HG03175 (cell line): ENCODE data around the gene LUZP2.

ENCODE experiments used
- ATAC-seq: cut with Tn5 transposase; IDR thresholded peaks from one replicate; pipeline ENCODE4 v1.9.1; 2021; ENCODE audit warnings: mild to moderate bottlenecking, moderate library complexity; ENCODE audit not compliant: unreplicated experiment

LUZP2 gene

GRCh38 chr11:24560324-24560723, 63.5 kb downstream of the LUZP2 start:
- no peak for ATAC-seq

- ATAC-seq: no peak
These were observed 70.5 kb downstream of the LUZP2 start for GRCh38 chr11:24567380-24567779.

GRCh38 chr11:24572376-24572775, 75.5 kb downstream of the LUZP2 start:
- ATAC-seq: no peak

GRCh38 chr11:24574461-24574860, 77.6 kb downstream of the LUZP2 start:
- ATAC-seq: no peak

DNA sequence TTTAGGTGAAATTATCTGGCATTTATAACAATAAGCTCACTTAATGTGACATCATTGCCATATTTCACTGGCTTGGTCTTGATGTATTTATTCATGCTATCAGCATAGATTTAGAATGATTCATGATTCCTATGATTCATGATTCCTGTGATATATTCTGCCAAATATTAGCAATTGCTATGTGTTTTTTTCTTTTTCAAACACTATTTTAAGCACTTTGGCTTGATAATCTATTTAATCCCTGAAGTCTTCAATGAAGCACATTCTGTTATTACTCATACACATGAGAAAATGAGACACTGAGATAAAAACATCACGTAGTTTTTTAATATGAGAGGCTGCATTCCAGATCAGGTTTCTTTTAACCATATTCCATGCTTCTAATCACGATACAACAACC, 78.5 kb downstream of the LUZP2 start:
- ATAC-seq: no peak

DNA sequence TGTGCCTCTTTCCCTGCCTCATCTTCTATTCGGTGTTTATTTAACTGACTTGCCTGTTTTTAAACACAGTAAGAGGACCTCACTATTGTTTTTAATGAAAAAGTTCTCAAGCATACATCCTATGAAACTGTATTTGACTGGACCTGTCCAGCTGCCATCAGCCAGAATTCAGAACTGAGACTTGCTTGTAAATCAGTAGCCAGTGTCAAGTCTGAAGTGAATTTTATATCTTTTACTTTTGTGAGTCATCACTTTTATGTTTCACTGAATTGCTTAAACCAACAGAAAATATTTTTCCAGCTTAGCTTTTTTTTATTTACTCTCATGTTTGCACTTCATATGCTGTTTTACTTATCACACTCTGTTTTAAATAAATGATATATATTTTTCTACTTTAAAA, 88.3 kb downstream of the LUZP2 start:
- ATAC-seq: no peak

DNA sequence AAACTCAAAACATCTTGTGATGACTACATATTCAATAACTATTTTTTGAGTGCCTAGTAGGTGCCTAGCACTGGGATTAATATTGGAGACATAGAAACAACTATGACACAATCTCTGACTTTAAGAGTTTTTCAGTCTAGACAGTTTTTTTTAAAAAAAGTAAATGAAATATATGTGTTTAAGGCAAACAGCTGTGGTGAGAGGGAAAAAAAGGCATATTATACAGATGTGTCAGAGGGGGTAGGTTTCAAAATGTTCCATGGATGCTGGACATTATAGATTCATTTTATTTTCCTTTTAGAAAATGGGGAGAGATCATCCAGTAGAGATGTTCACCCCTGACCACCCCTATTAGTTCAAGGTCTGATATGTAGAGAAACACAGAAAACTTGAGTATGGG, 90.8 kb downstream of the LUZP2 start:
- ATAC-seq: no peak

DNA sequence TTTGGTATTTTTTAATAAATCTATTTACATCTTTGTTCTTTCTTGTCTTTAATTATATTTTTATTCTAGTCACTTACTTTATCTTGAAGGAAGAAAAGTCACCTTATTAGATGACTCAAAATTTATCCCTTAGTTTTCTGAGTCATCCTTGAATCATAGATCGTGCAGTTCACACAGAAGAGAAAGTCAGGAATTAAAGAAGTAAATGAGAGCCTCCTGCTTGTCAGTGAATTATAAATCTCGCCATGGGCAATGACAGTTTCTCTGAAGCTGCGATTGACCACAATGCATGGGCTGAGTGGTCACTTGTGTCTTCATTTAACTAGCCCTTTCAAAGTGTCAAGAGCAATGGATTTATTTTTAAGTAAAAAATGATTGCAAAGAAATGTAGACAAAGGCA, 91.2 kb downstream of the LUZP2 start:
- no peak for ATAC-seq

DNA sequence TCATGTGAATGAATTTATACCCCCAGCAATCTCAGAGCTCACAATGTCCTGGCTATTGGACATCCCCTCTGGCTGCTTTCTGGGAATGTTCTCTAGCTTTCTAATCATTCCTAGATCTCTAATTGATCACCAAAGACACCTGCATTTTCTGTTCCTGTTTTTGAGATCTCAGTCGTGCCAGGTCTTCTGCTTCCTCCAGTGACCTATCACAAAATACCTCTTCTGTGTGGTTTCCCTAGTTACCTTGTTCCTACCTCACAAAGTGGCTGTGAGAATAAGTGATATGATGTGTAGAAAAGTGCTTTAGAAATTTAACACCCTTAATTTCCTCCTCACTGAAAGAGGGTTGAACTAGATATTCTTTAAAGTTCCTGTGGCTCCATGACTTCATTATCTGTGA, 92.2 kb downstream of the LUZP2 start:
- ATAC-seq: no peak

- ATAC-seq: no peak
These were observed 94.4 kb downstream of the LUZP2 start for GRCh38 chr11:24591283-24591682.

DNA sequence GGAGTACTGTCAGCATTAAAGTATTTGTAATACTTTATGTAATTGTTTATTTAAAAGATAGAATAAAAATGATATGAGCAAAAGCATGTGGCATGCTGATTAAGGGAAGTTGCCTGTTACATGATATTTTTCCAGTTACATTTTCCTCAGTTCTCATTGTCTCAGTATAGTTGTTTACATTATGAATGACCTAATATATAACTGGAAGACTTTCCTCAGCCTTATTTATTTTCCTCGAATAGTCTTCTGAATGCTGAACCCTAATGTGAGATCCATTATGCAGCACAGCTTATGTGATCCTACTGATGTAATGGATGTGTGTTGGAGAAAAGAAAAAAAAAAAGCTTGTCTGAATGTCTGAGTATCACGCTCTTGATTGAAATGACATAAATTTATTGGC, 95.5 kb downstream of the LUZP2 start:
- ATAC-seq: no peak

DNA sequence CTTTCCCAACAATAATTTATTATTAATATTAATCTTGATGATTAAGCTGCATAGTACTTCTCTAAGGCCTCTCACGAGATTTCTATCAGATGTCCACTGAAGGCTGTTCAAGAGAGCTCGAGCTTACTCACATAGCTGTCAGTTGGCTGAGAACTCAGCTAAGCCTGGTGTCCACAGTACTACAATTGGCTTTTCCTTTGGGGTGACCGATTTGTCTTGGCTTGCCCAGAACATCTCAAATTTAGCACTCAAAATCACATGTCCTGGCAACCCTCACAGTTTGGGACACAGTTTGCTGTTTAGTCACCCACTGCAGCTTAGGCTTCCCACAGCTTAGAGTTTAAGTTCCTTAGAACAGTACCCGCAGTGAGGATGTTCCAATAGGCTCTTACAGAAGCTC, 96.5 kb downstream of the LUZP2 start:
- no peak for ATAC-seq

DNA sequence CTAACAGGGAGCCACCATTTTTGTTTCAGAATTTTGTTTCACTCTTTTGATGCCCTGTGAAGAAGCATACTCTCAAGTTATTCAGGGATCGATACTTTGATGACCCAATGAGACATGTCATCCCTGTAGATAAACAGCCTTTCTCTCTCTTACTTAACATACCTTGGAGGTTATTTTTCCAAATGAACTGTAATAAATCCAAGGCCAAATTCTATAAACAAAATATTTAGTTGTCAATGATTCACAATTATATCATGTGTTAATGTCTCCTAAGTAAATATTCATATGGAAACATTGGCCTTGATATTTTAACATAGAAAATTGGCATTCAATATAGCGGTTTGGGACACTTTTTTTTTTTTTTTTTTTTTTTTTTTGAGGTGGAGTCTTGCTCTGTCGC, 97.5 kb downstream of the LUZP2 start:
- no peak for ATAC-seq

GRCh38 chr11:24598641-24599040, 101.8 kb downstream of the LUZP2 start:
- ATAC-seq: no peak

DNA sequence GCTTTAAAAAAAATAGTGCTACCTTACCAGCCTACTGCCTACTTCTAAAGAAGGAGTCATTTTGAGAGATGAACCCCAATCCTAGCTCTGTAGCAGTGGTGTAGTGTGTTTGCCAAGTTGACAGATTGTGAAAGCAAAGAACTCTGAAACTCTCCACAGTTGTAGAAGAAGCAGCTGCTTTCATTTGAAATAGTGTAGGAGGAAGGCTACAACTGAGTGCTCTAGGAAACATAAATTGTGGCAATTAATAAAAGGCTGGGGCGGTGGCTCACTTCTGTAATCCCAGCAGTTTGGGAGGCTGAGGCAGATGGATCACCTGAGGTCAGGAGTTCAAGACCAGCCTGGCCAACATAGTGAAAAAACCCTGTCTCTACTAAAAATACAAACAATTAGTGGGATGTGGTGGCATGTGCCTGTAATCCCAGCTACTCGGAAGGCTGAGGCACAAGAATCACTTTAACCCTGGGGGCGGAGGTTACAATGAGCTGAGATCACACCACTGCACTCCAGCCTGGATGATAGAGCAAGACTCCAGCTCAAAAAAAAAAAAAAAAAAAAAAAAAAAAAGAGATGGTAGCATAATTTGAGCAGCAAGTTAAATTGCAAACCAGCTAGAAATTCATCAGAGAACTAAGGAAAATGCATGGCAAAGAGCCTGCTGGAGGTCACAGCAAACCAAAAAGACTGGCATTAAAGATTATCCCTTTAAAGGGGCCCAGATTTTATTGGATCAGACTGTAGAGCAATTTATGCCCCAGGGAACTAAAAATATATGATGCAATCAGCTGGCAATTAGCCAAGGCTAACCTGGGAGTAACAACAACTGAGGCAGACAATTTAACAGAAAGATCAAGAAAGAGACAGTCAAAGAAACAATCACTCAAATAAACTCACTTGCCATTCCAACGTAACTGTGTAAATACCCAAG, 112.6 kb downstream of the LUZP2 start:
- ATAC-seq: no peak

DNA sequence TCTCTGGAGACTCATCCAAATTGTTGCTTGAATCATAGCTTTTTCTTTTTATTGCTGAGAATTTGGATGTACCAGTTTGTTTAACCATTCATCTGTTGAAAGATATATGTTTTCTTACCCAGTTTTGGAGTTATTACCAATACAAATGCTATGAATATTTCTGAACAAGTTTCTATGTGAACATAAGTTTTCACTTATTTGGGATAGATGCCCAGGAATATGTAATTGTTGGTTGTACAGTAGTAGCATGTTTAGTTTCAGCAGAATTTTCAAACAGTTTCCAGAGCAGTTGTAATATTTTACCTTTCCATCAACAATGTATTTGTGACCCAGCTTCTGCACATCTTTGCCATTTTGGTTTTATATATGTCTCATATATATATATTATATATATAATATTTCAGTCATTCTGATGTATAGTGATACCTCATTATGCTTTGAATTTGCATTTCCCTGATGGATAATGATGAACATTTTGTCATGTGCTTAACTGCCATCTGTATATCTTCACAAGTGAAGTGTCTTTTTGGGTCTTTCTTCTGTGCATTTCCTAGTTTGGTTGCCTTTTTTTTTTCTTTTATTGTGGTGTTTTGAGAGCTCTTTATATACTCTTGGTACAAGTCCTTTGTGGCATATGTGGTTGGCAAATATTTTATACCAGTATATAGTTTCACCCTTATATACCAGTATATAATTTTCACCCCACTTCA, 118.8 kb downstream of the LUZP2 start:
- ATAC-seq: no peak

DNA sequence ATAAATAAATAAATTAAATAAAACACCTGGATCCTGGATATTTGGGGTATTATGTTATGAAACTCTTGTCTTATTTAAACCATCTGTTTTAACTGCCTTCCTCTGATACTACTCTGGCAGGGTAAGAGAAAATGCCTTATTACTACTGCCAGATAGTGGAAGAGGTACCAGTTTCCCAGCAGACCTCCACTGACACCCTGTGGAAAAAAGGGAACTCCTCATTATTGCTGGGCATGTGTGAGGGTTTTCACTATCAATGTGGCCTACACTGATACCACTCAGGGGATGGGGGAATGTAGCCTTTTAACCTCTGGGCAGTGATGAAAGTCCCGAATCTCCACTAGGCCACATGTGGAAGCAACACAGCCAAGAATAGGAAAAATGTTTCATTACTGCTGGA, 121.0 kb downstream of the LUZP2 start:
- ATAC-seq: no peak

- no peak for ATAC-seq
These were observed 123.0 kb downstream of the LUZP2 start for GRCh38 chr11:24619900-24620299.

DNA sequence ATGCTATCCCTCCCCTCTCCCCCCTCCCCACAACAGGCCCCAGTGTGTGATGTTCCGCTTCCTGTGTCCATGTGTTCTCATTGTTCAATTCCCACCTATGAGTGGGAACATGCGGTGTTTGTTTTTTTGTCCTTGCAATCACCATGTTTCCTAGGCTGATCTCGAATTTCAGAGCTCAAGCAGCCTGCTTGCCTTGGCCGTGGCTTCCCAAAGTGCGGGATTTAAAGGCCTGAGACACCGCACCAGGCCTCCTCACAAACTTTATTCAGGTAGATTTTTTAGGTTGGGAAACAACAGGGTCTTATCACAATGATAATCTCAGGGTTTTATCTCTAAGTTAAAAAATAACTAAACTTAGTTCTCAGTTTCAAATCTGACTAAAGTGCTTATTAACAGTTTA, 125.4 kb downstream of the LUZP2 start:
- ATAC-seq: no peak

DNA sequence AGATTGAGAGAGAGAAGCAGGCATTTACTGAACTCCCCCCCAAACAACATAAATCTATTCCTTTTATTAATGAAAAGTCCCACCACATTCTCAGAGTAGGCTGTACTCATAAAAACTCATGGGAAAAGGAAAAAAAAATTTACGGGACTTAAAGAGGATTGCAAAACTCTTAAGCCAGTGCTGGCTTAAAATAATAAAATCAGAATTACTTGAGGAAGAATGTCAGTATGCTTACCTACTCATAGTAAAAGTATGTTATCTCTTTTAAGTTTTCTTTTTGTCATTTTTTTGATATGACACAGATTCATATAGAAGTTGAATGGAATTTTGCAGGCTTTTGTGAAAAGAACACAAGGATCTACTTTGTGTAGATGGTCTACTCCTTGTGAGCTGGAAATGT, 126.3 kb downstream of the LUZP2 start:
- ATAC-seq: no peak

GRCh38 chr11:24624432-24624831, 127.6 kb downstream of the LUZP2 start:
- no peak for ATAC-seq

GRCh38 chr11:24625975-24626374, 129.1 kb downstream of the LUZP2 start:
- ATAC-seq: no peak
